HCT116 (cell line): ENCODE data around the gene GRM4. TPM values are rescaled to one million over a fixed set of nuclear protein-coding genes. Genes with fewer than 3 reads are reported as not detected.

Experiments
- ATAC-seq: fragments of 200-7000 bp; cut with Tn5 transposase; 2 replicates; pipeline ENCODE4 v1.9.1; 2020; ENCODE audit warnings: mild to moderate bottlenecking, moderate library complexity
- BruUV-seq: library from RNA; stranded (reverse); fragments of 400-500 nt; replicated peaks from 2 replicates; lab custom pipeline; 2021; lab: Mats Ljungman, UMichigan
- CTCF ChIA-PET: fragments of 300-600 bp; sonication (Branson Sonifier 250); formaldehyde crosslinking; loops from one replicate; lab custom pipeline; 2021; ENCODE audit warnings: antibody characterized with exemption; lab: Charles Lee
- POLR2A ChIA-PET: fragments of 300-600, 350-600 bp; sonication (Branson Sonifier 250); formaldehyde crosslinking; loops from one replicate; lab custom pipeline; 2021; ENCODE audit warnings: antibody characterized with exemption; lab: Charles Lee
- RAD21 ChIA-PET, 2 experiments: fragments of 300-600 bp; sonication (Branson Sonifier 250); formaldehyde crosslinking; loops; one replicate each; lab custom pipeline; 2023; ENCODE audit warnings: low total read pairs in 2 of 2; ENCODE audit not compliant: uncharacterized antibody in 2 of 2, unreplicated experiment in 2 of 2, low non-redundant PET in 1 of 2; lab: Charles Lee
- DNase-seq: peaks from one replicate; pipeline ENCODE4 v3.0.0-alpha.2; 2010; ENCODE audit warnings: low read depth, low spot score
- H2AFZ ChIP-seq: fragments of 200-600 bp; shearing (Covaris generic), sonication (generic); 2 replicates; pipeline ENCODE4 v1.6.1; 2017; ENCODE audit warnings: low read depth, mixed run types, mixed read lengths, antibody characterized with exemption, low read length; ENCODE audit not compliant: poor library complexity, severe bottlenecking
- H3K27ac ChIP-seq: 2 replicates; pipeline ENCODE4 v1.5.1; 2012; ENCODE audit warnings: low read depth, low read length
- H3K27me3 ChIP-seq: fragments of 200-600 bp; sonication (generic); 2 replicates; pipeline ENCODE4 v1.6.1; 2016; ENCODE audit warnings: mixed run types, low read length, mixed read lengths; ENCODE audit not compliant: insufficient read depth
- H3K36me3 ChIP-seq, 2 experiments: fragments of 200-500 bp in 1 of 2; fragments of 200-600 bp in 1 of 2; sonication (Bioruptor generic) in 1 of 2; sonication (generic) in 1 of 2; 2 replicates each; pipeline versions ENCODE4 v1.5.1 to v1.6.1; 2014 to 2016; ENCODE audit warnings: low read length in 2 of 2, inconsistent platforms in 1 of 2, mixed read lengths in 1 of 2, mixed run types in 1 of 2; ENCODE audit not compliant: insufficient read depth in 2 of 2, control insufficient read depth in 1 of 2
- H3K4me1 ChIP-seq, 2 experiments: fragments of 200-600 bp in 1 of 2; sonication (generic) in 1 of 2; 2 replicates each; pipeline versions ENCODE4 v1.5.1 to v1.6.1; 2012 to 2017; ENCODE audit warnings: low read length in 2 of 2, inconsistent platforms in 1 of 2, mild to moderate bottlenecking in 1 of 2, mixed read lengths in 1 of 2, mixed run types in 1 of 2, moderate library complexity in 1 of 2; ENCODE audit not compliant: insufficient read depth in 2 of 2, control insufficient read depth in 1 of 2
- H3K4me2 ChIP-seq: fragments of 200-600 bp; sonication (generic); 2 replicates; pipeline ENCODE4 v1.6.1; 2017; ENCODE audit warnings: mixed run types, low read length, mixed read lengths
- H3K4me3 ChIP-seq, 2 experiments: fragments of 200-600 bp in 1 of 2; sonication (generic) in 1 of 2; replicated peaks in 1 of 2; 2 replicates each; pipeline ENCODE4 v1.5.1; 2011 to 2016; ENCODE audit warnings: low read length in 2 of 2, control low read depth in 1 of 2, low read depth in 1 of 2, mild to moderate bottlenecking in 1 of 2, mixed read lengths in 1 of 2, mixed run types in 1 of 2
- H3K79me2 ChIP-seq: fragments of 200-600 bp; sonication (generic); 2 replicates; pipeline ENCODE4 v1.6.1; 2017; ENCODE audit warnings: mild to moderate bottlenecking, mixed run types, low read length, moderate library complexity, mixed read lengths; ENCODE audit not compliant: insufficient read depth
- H3K9ac ChIP-seq: fragments of 200-600 bp; sonication (generic); 2 replicates; pipeline ENCODE4 v1.6.1; 2016; ENCODE audit warnings: low read length, mixed read lengths
- H3K9me2 ChIP-seq: fragments of 200-600 bp; sonication (generic), shearing (Covaris generic); 2 replicates; pipeline ENCODE4 v1.6.1; 2017; ENCODE audit warnings: mixed run types, mild to moderate bottlenecking, moderate library complexity; ENCODE audit not compliant: insufficient read depth
- H3K9me3 ChIP-seq, 2 experiments: fragments of 200-500 bp in 1 of 2; fragments of 200-600 bp in 1 of 2; sonication (Bioruptor generic) in 1 of 2; sonication (generic) in 1 of 2; 2 replicates each; pipeline ENCODE4 v1.6.1; 2014 to 2017; ENCODE audit warnings: low read length in 2 of 2, mixed read lengths in 2 of 2, inconsistent platforms in 1 of 2, low read depth in 1 of 2, mild to moderate bottlenecking in 1 of 2, mixed run types in 1 of 2, moderate library complexity in 1 of 2; ENCODE audit not compliant: control insufficient read depth in 1 of 2, insufficient read depth in 1 of 2
- H4K20me1 ChIP-seq: fragments of 200-600 bp; sonication (generic), shearing (Covaris generic); 2 replicates; pipeline ENCODE4 v1.6.1; 2017; ENCODE audit warnings: mixed run types, mild to moderate bottlenecking, moderate library complexity; ENCODE audit not compliant: insufficient read depth
- CBX3 ChIP-seq: IDR thresholded peaks from 2 replicates; pipeline ENCODE4 v1.6.1; 2012; ENCODE audit warnings: low read depth
- CEBPB ChIP-seq: IDR thresholded peaks from 2 replicates; pipeline ENCODE4 v1.6.1; 2012; ENCODE audit warnings: low read depth
- ELF1 ChIP-seq: IDR thresholded peaks from 2 replicates; pipeline ENCODE4 v1.6.1; 2012; ENCODE audit warnings: low read depth, borderline replicate concordance
- EZH2 ChIP-seq: fragments of 200-600 bp; sonication (generic); IDR thresholded peaks from 2 replicates; pipeline ENCODE4 v1.6.1; 2017; ENCODE audit warnings: antibody characterized with exemption, mixed run types
- EZH2phosphoT487 ChIP-seq: fragments of 200-600 bp; IDR thresholded peaks from 2 replicates; pipeline ENCODE4 v1.6.1; 2018; ENCODE audit warnings: antibody characterized with exemption, borderline replicate concordance
- POLR2A ChIP-seq: IDR thresholded peaks from 2 replicates; pipeline ENCODE4 v1.7.0; 2011; ENCODE audit warnings: borderline replicate concordance; ENCODE audit not compliant: insufficient read depth, insufficient read length; ENCODE audit errors: extremely low read depth
- RAD21 ChIP-seq: IDR thresholded peaks from 2 replicates; pipeline ENCODE4 v1.6.1; 2012; ENCODE audit warnings: low read depth, mild to moderate bottlenecking
- SRF ChIP-seq: IDR thresholded peaks from 2 replicates; pipeline ENCODE4 v1.6.1; 2012; ENCODE audit warnings: low read depth
- TCF7L2 ChIP-seq: IDR thresholded peaks from 2 replicates; pipeline ENCODE4 v1.7.0; 2011; ENCODE audit warnings: borderline replicate concordance, inconsistent platforms; ENCODE audit not compliant: insufficient read depth, insufficient read length; ENCODE audit errors: extremely low read depth
- YY1 ChIP-seq: IDR thresholded peaks from 2 replicates; pipeline ENCODE4 v1.6.1; 2011; ENCODE audit warnings: low read length, low read depth, moderate library complexity, mild to moderate bottlenecking; ENCODE audit not compliant: insufficient replicate concordance; ENCODE audit errors: extremely low read depth
- ZNF274 ChIP-seq: fragments of 200-500 bp; sonication (Bioruptor generic); IDR thresholded peaks from 2 replicates; pipeline ENCODE4 v1.6.1; 2014; ENCODE audit warnings: mild to moderate bottlenecking, low read depth, low read length, inconsistent platforms
- intact Hi-C: fragments of 100-400 bp; cut with micrococcal nuclease; formaldehyde crosslinking; loops from 2 replicates; pipeline ENCODE4 v1.10.0; 2022
- total RNA-seq: library from RNA; stranded (reverse); gene quantifications from one replicate; pipeline ENCODE4 v1.2.1, GENCODE V29; 2021; ENCODE audit not compliant: unreplicated experiment

The GRM4 gene
- total RNA-seq, 1 experiment from 2014 or later, result 2.6 TPM

- Histone ChIP-seq H3K9me2 (no peaks in the 10 kb centered on the region), H3K79me2 (no peaks in the 10 kb centered on the region), H4K20me1 (no peaks in the 10 kb centered on the region), H3K9me3 (no peaks in the 10 kb centered on the region), H3K4me1 (peaks cover 4 to 12% of the 10 kb centered on the region in 2 experiments; a peak in 3 of 4 replicates), H3K27ac (no peak overlapping the region), H3K4me2 (no peak overlapping the region), H3K9ac (no peak overlapping the region), H3K27me3 (no peaks in the 10 kb centered on the region), H3K4me3 (no peak overlapping the region), H2AFZ (no peak overlapping the region), H3K36me3 (no peaks in the 10 kb centered on the region)
- ChIA-PET RAD21 (no interaction called here), POLR2A (no interaction called here), CTCF (interaction anchor here (0.7 kb wide), 1 partner anchor 439 kb away, joined by 3 read pairs; the partner anchor contains the start of gene UQCC2)
- intact Hi-C loops, result loop anchor here (10.0 kb wide), 1 partner anchor 565 kb away; the partner anchor contains the start of gene BAK1
- no peak for ATAC-seq
- BruUV-seq, result no TSS peak
- DNase-seq, result no peak
- no peak for TF ChIP-seq SRF
- no peak for TF ChIP-seq EZH2
- no peak for TF ChIP-seq ELF1
- TF ChIP-seq RAD21, result no peak
- no peak for TF ChIP-seq POLR2A
- no peak for TF ChIP-seq CBX3
These were observed 4.0 kb upstream of the GRM4 start for GRCh38 chr6:34149831-34150400.

- intact Hi-C loops, result no loop called here
- no TSS peak for BruUV-seq
- Histone ChIP-seq H3K27me3 (no peaks in the 10 kb centered on the region), H3K9me2 (no peaks in the 10 kb centered on the region), H3K4me2 (no peak overlapping the region), H3K79me2 (no peaks in the 10 kb centered on the region), H3K9me3 (no peaks in the 10 kb centered on the region), H3K27ac (no peak overlapping the region), H4K20me1 (no peaks in the 10 kb centered on the region), H3K9ac (no peak overlapping the region), H2AFZ (no peak overlapping the region), H3K4me1 (peaks cover 2 to 8% of the 10 kb centered on the region in 2 experiments; a peak in 3 of 4 replicates), H3K36me3 (no peaks in the 10 kb centered on the region), H3K4me3 (no peak overlapping the region)
- ChIA-PET RAD21 (no interaction called here), CTCF (interaction anchor here (0.7 kb wide), 1 partner anchor 438 kb away, joined by 3 read pairs; the partner anchor contains the start of gene UQCC2), POLR2A (no interaction called here)
- DNase-seq, result no peak
- TF ChIP-seq ZNF274 (no peak), TCF7L2 (no peak), EZH2phosphoT487 (no peak), YY1 (no peak), SRF (no peak), CEBPB (no peak)
- ATAC-seq, result no peak
These were observed 3.5 kb upstream of the GRM4 start for GRCh38 chr6:34149452-34149810.
